ENCODE measurements around the gene PKIG.

The PKIG gene

DNA sequence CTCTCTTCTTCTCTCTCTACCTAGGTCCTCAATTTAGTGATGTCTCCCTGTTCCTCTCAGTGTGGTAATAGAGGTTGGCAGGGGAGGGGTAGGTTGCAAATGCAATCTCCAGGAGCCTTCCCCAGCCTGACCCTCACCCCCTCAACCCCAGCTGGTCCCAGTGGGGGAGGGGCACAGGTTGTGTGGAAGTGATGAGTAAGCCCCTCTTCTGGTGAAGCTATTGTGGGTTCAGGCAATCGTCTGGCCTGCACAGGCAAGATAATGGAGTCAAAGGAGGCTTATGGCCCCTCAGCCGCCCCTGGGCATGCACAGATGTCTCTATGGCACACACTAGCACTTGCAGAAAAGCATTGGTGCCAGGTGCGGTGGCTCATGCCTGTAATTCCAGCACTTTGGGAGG, 79.9 kb downstream of the PKIG start:
- H3K4me2 ChIP-seq (ENCODE audit: low read depth, low read length, poor library complexity, severe bottlenecking) = no peak overlapping the region
- no peaks in the 10 kb centered on the region for H3F3A ChIP-seq (ENCODE audit: insufficient read depth)
- H3K27ac ChIP-seq (ENCODE audit: low read depth, low read length) = no peak overlapping the region
- H3K36me3 ChIP-seq (ENCODE audit: low read length) = no peaks in the 10 kb centered on the region
- H3K27me3 ChIP-seq (ENCODE audit: low read length) = no peaks in the 10 kb centered on the region
- no peaks in the 10 kb centered on the region for H3K9me3 ChIP-seq (ENCODE audit: insufficient read depth, low read length)
- no peaks in the 10 kb centered on the region for H3K9me2 ChIP-seq (replicated peaks; ENCODE audit: insufficient read depth, low read length)
- no peaks in the 10 kb centered on the region for H4K20me1 ChIP-seq (ENCODE audit: low read depth, low read length)
- no peaks in the 10 kb centered on the region for H3K79me2 ChIP-seq (ENCODE audit: insufficient read depth, low read length)
- no peak overlapping the region for H3K9ac ChIP-seq (ENCODE audit: low read length)
- no peak overlapping the region for H2AFZ ChIP-seq (ENCODE audit: low read depth, low read length, severe bottlenecking)
- TF ChIP-seq, protein P1, sequence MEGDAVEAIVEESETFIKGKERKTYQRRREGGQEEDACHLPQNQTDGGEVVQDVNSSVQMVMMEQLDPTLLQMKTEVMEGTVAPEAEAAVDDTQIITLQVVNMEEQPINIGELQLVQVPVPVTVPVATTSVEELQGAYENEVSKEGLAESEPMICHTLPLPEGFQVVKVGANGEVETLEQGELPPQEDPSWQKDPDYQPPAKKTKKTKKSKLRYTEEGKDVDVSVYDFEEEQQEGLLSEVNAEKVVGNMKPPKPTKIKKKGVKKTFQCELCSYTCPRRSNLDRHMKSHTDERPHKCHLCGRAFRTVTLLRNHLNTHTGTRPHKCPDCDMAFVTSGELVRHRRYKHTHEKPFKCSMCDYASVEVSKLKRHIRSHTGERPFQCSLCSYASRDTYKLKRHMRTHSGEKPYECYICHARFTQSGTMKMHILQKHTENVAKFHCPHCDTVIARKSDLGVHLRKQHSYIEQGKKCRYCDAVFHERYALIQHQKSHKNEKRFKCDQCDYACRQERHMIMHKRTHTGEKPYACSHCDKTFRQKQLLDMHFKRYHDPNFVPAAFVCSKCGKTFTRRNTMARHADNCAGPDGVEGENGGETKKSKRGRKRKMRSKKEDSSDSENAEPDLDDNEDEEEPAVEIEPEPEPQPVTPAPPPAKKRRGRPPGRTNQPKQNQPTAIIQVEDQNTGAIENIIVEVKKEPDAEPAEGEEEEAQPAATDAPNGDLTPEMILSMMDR (IDR thresholded peaks at IDR 0.05; ENCODE audit: insufficient read depth, low read length, poor library complexity, severe bottlenecking) = no peak
- no peak for TF ChIP-seq EZH2phosphoT487 (conservative IDR thresholded peaks at IDR 0.05; ENCODE audit: low read length)
- H3K4me3 ChIP-seq (ENCODE audit: insufficient read depth, low read length, poor library complexity, severe bottlenecking) = no peak overlapping the region

DNA sequence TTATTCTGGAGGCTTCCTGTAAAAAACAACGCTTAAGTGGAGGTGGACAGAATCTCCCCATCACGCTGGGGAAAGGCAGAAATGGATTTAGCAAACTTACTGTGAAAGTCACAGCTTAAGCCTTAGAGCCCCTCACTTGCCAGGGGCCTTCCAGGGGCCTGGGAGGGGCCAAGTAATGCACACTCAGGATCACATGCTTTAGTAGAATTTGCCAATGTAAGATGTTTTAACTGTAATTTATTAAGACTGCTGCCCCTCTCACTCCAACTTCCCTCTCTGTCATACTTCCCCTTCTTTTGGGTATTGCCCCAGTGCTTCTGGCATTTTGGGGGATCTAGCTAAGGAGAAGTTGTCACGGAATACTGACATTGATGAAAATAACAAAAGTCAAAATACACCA, 81.8 kb downstream of the PKIG start:
- no peaks in the 10 kb centered on the region for H3K27me3 ChIP-seq (ENCODE audit: low read length)
- H3K9me3 ChIP-seq (ENCODE audit: insufficient read depth, low read length) = no peaks in the 10 kb centered on the region
- H3K36me3 ChIP-seq (ENCODE audit: low read length) = no peaks in the 10 kb centered on the region
- no peaks in the 10 kb centered on the region for H3K79me2 ChIP-seq (ENCODE audit: insufficient read depth, low read length)
- no peak overlapping the region for H2AFZ ChIP-seq (ENCODE audit: low read depth, low read length, severe bottlenecking)
- H3F3A ChIP-seq (ENCODE audit: insufficient read depth) = no peaks in the 10 kb centered on the region
- TF ChIP-seq, protein P1 (IDR thresholded peaks at IDR 0.05; ENCODE audit: insufficient read depth, low read length, poor library complexity, severe bottlenecking) = no peak
- no peak for TF ChIP-seq EZH2phosphoT487 (conservative IDR thresholded peaks at IDR 0.05; ENCODE audit: low read length)
- H3K4me3 ChIP-seq (ENCODE audit: insufficient read depth, low read length, poor library complexity, severe bottlenecking) = no peak overlapping the region
- H3K9ac ChIP-seq (ENCODE audit: low read length) = no peak overlapping the region
- H3K9me2 ChIP-seq (replicated peaks; ENCODE audit: insufficient read depth, low read length) = no peaks in the 10 kb centered on the region
- no peak overlapping the region for H3K27ac ChIP-seq (ENCODE audit: low read depth, low read length)
- no peak overlapping the region for H3K4me2 ChIP-seq (ENCODE audit: low read depth, low read length, poor library complexity, severe bottlenecking)
- no peaks in the 10 kb centered on the region for H4K20me1 ChIP-seq (ENCODE audit: low read depth, low read length)

DNA sequence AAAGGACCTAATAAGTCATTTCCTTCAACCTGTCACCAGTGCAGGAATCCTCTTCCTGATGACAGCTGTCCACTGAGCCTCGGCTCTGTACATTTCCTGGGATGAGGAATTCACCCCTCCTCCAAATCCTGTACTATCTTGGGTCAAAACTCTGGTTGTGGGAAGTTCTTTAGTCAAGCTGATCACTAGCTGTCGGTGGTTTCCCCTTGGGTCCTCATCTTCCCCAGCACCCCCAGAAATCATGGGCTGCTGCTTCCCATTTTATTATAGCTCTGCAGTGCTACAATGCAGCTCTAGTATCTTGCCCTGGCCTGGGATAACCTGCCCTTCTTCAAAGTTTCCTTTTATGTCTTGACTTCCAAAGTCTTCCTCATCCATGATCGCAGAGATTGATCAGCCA, 83.7 kb downstream of the PKIG start:
- H3K4me2 ChIP-seq (ENCODE audit: low read depth, low read length, poor library complexity, severe bottlenecking) = no peak overlapping the region
- H3K27me3 ChIP-seq (ENCODE audit: low read length) = no peaks in the 10 kb centered on the region
- no peaks in the 10 kb centered on the region for H4K20me1 ChIP-seq (ENCODE audit: low read depth, low read length)
- H3K9me2 ChIP-seq (replicated peaks; ENCODE audit: insufficient read depth, low read length) = no peaks in the 10 kb centered on the region
- no peaks in the 10 kb centered on the region for H3F3A ChIP-seq (ENCODE audit: insufficient read depth)
- no peaks in the 10 kb centered on the region for H3K36me3 ChIP-seq (ENCODE audit: low read length)
- TF ChIP-seq, protein P1 (IDR thresholded peaks at IDR 0.05; ENCODE audit: insufficient read depth, low read length, poor library complexity, severe bottlenecking) = no peak
- no peak for TF ChIP-seq EZH2phosphoT487 (conservative IDR thresholded peaks at IDR 0.05; ENCODE audit: low read length)
- H3K9me3 ChIP-seq (ENCODE audit: insufficient read depth, low read length) = no peaks in the 10 kb centered on the region
- H3K79me2 ChIP-seq (ENCODE audit: insufficient read depth, low read length) = no peaks in the 10 kb centered on the region
- no peak overlapping the region for H2AFZ ChIP-seq (ENCODE audit: low read depth, low read length, severe bottlenecking)
- H3K27ac ChIP-seq (ENCODE audit: low read depth, low read length) = no peak overlapping the region
- H3K9ac ChIP-seq (ENCODE audit: low read length) = no peak overlapping the region
- no peak overlapping the region for H3K4me3 ChIP-seq (ENCODE audit: insufficient read depth, low read length, poor library complexity, severe bottlenecking)
